HG02623 (cell line): ENCODE measurements around the gene RABL3.
"Not testable (repeated sequence)": the region's sequence is repeated elsewhere in the genome, so short reads cannot be mapped to it uniquely, and the experiment has no call there.

Experiments used
- ATAC-seq: cut with Tn5 transposase; IDR thresholded peaks from one replicate; pipeline ENCODE4 v1.9.1; 2021; ENCODE audit warnings: moderate library complexity; ENCODE audit not compliant: unreplicated experiment

Gene RABL3

GRCh38 chr3:120684896-120685295 is 57.4 kb downstream of the RABL3 start:
- ATAC-seq, result no peak

GRCh38 chr3:120683671-120684301 is 58.5 kb downstream of the RABL3 start:
- ATAC-seq, result no peak

GRCh38 chr3:120683213-120683612 is 59.1 kb downstream of the RABL3 start:
- no peak for ATAC-seq

- no peak for ATAC-seq
Measured at GRCh38 chr3:120682095-120682681, 60.1 kb downstream of the RABL3 start, which contains the start of gene HGD. HGD (minus strand) TSS chr3:120682239; CDS start chr3:120682111, 128 bp downstream.

GRCh38 chr3:120681506-120682038 is 60.7 kb downstream of the RABL3 start:
- ATAC-seq, result no peak

- ATAC-seq, result no peak
Measured at GRCh38 chr3:120681018-120681417, 61.3 kb downstream of the RABL3 start.

- ATAC-seq, result no peak
Measured at GRCh38 chr3:120680193-120680894, 62.0 kb downstream of the RABL3 start.

GRCh38 chr3:120678984-120679383 is 63.3 kb downstream of the RABL3 start:
- ATAC-seq, result peak; percentile 45

- peak; percentile 93 for ATAC-seq
Measured at GRCh38 chr3:120678331-120678947, 63.9 kb downstream of the RABL3 start.

GRCh38 chr3:120677193-120677592 is 65.1 kb downstream of the RABL3 start:
- ATAC-seq, result not testable (repeated sequence)

GRCh38 chr3:120673116-120673515 is 69.2 kb downstream of the RABL3 start:
- ATAC-seq, result no peak

GRCh38 chr3:120670576-120670975 is 71.7 kb downstream of the RABL3 start:
- no peak for ATAC-seq

GRCh38 chr3:120664926-120665325 is 77.4 kb downstream of the RABL3 start:
- ATAC-seq, result no peak

GRCh38 chr3:120661945-120662344 is 80.4 kb downstream of the RABL3 start:
- ATAC-seq, result no peak

- no peak for ATAC-seq
Measured at GRCh38 chr3:120661106-120661905, 81.0 kb downstream of the RABL3 start.

GRCh38 chr3:120659834-120660233 is 82.5 kb downstream of the RABL3 start:
- no peak for ATAC-seq

- ATAC-seq, result no peak
Measured at GRCh38 chr3:120659285-120659684, 83.0 kb downstream of the RABL3 start.

GRCh38 chr3:120652896-120653545 is 89.3 kb downstream of the RABL3 start:
- no peak for ATAC-seq

GRCh38 chr3:120652281-120652680 is 90.0 kb downstream of the RABL3 start:
- ATAC-seq, result no peak

GRCh38 chr3:120650311-120650710 is 92.0 kb downstream of the RABL3 start:
- no peak for ATAC-seq
